MM.1S (cell line): ENCODE data around the gene SERTAD2.

ENCODE experiments used
- DNase-seq: peaks from one replicate; pipeline ENCODE4 v3.0.0-alpha.2; 2015
- H2AFZ ChIP-seq: fragments of 300-600 bp; sonication (generic); 2 replicates; pipeline ENCODE4 v1.6.0; 2016; ENCODE audit warnings: antibody characterized with exemption, low read length
- H3F3A ChIP-seq: fragments of 300-600 bp; sonication (generic); 2 replicates; pipeline ENCODE4 v1.6.1; 2016; ENCODE audit warnings: mild to moderate bottlenecking, antibody characterized with exemption, low read length, moderate library complexity, mixed read lengths; ENCODE audit not compliant: insufficient read depth
- H3K27ac ChIP-seq: fragments of 300-600 bp; sonication (generic); 2 replicates; pipeline ENCODE4 v1.5.1; 2016; ENCODE audit warnings: mild to moderate bottlenecking, low read length
- H3K27me3 ChIP-seq: fragments of 300-600 bp; sonication (generic); replicated peaks from 2 replicates; pipeline ENCODE4 v1.6.0; 2016; ENCODE audit warnings: low read length; ENCODE audit not compliant: insufficient read depth
- H3K36me3 ChIP-seq: fragments of 300-600 bp; sonication (generic); replicated peaks from 2 replicates; pipeline ENCODE4 v1.6.1; 2016; ENCODE audit warnings: mild to moderate bottlenecking, low read length, mixed read lengths; ENCODE audit not compliant: insufficient read depth
- H3K4me1 ChIP-seq: fragments of 300-600 bp; sonication (generic); 2 replicates; pipeline ENCODE4 v1.6.1; 2016; ENCODE audit warnings: low read length, mixed read lengths
- H3K4me2 ChIP-seq: fragments of 300-600 bp; sonication (generic); 2 replicates; pipeline ENCODE4 v1.6.0; 2016; ENCODE audit warnings: low read depth, low read length
- H3K4me3 ChIP-seq: fragments of 300-600 bp; sonication (generic); 2 replicates; pipeline ENCODE4 v1.5.1; 2016; ENCODE audit warnings: low read length, mixed read lengths
- H3K79me2 ChIP-seq: fragments of 300-600 bp; sonication (generic); 2 replicates; pipeline ENCODE4 v1.6.1; 2016; ENCODE audit warnings: mixed run types, low read length, mixed read lengths
- H3K9ac ChIP-seq: fragments of 300-600 bp; sonication (generic); 2 replicates; pipeline ENCODE4 v1.6.1; 2016; ENCODE audit warnings: low read length, mixed read lengths
- H3K9me2 ChIP-seq: fragments of 300-600 bp; sonication (generic); replicated peaks from 2 replicates; pipeline ENCODE4 v1.6.1; 2016; ENCODE audit warnings: mild to moderate bottlenecking, low read length, mixed read lengths; ENCODE audit not compliant: insufficient read depth
- H3K9me3 ChIP-seq: fragments of 300-600 bp; sonication (generic); replicated peaks from 2 replicates; pipeline ENCODE4 v1.6.1; 2016; ENCODE audit warnings: mild to moderate bottlenecking, low read length, mixed read lengths; ENCODE audit not compliant: insufficient read depth
- H4K20me1 ChIP-seq: fragments of 300-600 bp; sonication (generic); 2 replicates; pipeline ENCODE4 v1.6.1; 2016; ENCODE audit warnings: mild to moderate bottlenecking, low read length, moderate library complexity, mixed read lengths; ENCODE audit not compliant: insufficient read depth
- CTCF ChIP-seq: fragments of 300-600 bp; sonication (generic); IDR thresholded peaks from 2 replicates; pipeline ENCODE4 v1.5.1; 2016; ENCODE audit warnings: antibody characterized with exemption, low read length, mixed read lengths
- EZH2 ChIP-seq: fragments of 300-600 bp; sonication (generic); optimal IDR thresholded peaks from 2 replicates; pipeline ENCODE3; 2017; ENCODE audit warnings: low read depth, mild to moderate bottlenecking, antibody characterized with exemption, low read length, mixed read lengths
- EZH2phosphoT487 ChIP-seq: fragments of 300-600 bp; sonication (generic); IDR thresholded peaks from 2 replicates; pipeline ENCODE4 v1.6.1; 2018; ENCODE audit warnings: antibody characterized with exemption, low read length

The SERTAD2 gene

GRCh38 chr2:64632835-64633819, 20.6 kb downstream of the SERTAD2 start:
- Histone ChIP-seq H3K4me2 (no peak overlapping the region), H3K9me3 (no peaks in the 10 kb centered on the region), H3K27ac (no peak overlapping the region), H3K27me3 (no peaks in the 10 kb centered on the region), H3K79me2 (peaks cover 61% of the 10 kb centered on the region), H3K4me1 (peaks cover 18% of the 10 kb centered on the region), H3K9me2 (no peaks in the 10 kb centered on the region), H3F3A (peaks cover 27% of the 10 kb centered on the region), H3K9ac (no peak overlapping the region), H2AFZ (no peak overlapping the region), H4K20me1 (no peaks in the 10 kb centered on the region), H3K4me3 (no peak overlapping the region), H3K36me3 (peaks cover 13% of the 10 kb centered on the region; the same call in 1 of the 2 replicates)
- TF ChIP-seq EZH2 (no peak), EZH2phosphoT487 (no peak), CTCF (no peak)
- no peak for DNase-seq

- Histone ChIP-seq H4K20me1 (no peaks in the 10 kb centered on the region), H3K27me3 (no peaks in the 10 kb centered on the region), H3K4me3 (no peak overlapping the region), H3K4me1 (peaks cover 9% of the 10 kb centered on the region), H3K36me3 (peaks cover 13% of the 10 kb centered on the region; the same call in 1 of the 2 replicates), H3K9me3 (no peaks in the 10 kb centered on the region), H3K9me2 (no peaks in the 10 kb centered on the region), H3K79me2 (peaks cover 55% of the 10 kb centered on the region), H3K27ac (no peak overlapping the region), H3F3A (peaks cover 14% of the 10 kb centered on the region), H3K4me2 (no peak overlapping the region), H2AFZ (no peak overlapping the region), H3K9ac (no peak overlapping the region)
- TF ChIP-seq CTCF (no peak), EZH2phosphoT487 (no peak), EZH2 (no peak)
- no peak for DNase-seq
Measured at GRCh38 chr2:64631771-64632170, 21.9 kb downstream of the SERTAD2 start.

GRCh38 chr2:64630752-64631151, 23.0 kb downstream of the SERTAD2 start:
- Histone ChIP-seq H3K9me3 (no peaks in the 10 kb centered on the region), H3K4me2 (no peak overlapping the region), H3K4me1 (peaks cover 3% of the 10 kb centered on the region), H3F3A (peaks cover 3% of the 10 kb centered on the region), H3K36me3 (peaks cover 11% of the 10 kb centered on the region; the same call in 1 of the 2 replicates), H4K20me1 (no peaks in the 10 kb centered on the region), H3K4me3 (no peak overlapping the region), H2AFZ (no peak overlapping the region), H3K9me2 (no peaks in the 10 kb centered on the region), H3K27me3 (no peaks in the 10 kb centered on the region), H3K9ac (no peak overlapping the region), H3K79me2 (peaks cover 51% of the 10 kb centered on the region), H3K27ac (no peak overlapping the region)
- DNase-seq, result no peak
- TF ChIP-seq EZH2phosphoT487 (no peak), EZH2 (no peak), CTCF (no peak)
